Amniotic stem cell (primary cell): ENCODE measurements around the gene DIAPH2.
A peak's percentile ranks its signal among the peaks of the same experiment; 100 is the strongest.
"Not testable (repeated sequence)": the region's sequence is repeated elsewhere in the genome, so short reads cannot be mapped to it uniquely, and the experiment has no call there.

ENCODE experiments used
- DNase-seq: peaks from one replicate; lab custom pipeline; 2025; lab: John Stamatoyannopoulos, UW

DIAPH2 gene

DNA sequence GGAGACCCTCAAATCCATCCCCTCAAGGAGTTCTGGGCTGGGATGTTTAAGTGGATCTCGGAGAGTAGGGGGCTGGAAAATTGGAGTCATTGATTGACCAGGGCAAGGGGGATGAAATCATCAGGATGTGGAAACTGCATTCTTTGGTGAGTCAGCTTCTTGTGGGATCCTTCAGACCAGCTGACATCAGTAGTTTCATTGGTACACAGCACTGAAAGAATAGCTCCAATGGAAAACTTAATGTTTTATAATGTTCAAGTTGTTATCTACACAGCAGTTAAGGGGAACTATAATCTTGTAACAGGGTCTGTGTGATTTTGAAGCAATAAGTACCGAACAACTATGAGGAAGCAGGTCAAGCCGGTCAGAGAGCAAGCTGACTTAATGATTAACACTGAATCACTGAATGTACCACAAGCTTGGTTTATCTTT is 705.1 kb downstream of the DIAPH2 start:
- peak; percentile 3 for DNase-seq

DNA sequence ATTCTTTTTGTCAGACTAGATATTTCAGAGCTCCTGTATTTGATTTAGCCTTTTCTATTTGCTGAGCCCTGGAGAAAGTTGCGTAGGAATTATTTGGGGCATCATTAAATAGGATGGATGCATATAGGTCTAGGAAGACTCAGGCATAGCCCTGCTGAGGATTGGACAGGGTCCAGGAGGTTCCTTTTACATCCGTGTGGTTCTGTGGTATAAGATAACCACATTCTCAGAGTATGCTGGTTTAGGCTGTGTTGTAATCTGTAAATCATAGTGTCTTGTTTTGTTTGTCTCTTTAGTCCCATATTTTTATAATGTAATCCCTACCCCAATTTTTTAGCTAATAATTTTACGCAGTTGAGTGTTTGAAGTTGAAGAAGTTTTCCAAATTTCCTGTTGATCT is 712.7 kb downstream of the DIAPH2 start:
- DNase-seq: no peak

DNA sequence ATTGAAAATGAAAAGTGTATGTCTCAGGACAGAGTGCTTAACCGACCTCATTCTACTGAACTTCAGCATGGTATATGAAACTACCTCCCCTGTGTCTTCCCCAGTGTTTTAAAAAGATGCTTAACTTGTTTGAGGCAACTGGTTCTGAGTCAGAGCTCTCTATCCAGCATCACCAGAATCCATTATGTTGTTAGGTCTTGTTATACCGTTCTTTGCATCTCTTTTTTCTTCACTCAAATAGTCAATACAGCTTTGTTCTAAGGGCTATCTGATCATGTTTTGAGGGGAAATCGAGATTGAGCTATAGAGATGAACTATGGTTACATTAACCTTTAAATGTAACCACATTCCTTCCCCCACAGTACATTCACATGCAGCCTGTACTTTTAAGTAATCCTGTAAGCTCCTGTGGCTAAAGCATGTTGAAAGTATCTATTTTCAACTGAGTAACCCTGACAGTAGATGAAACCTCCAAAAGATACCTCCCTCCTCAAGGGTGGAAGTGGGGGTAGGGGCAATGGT is 713.4 kb downstream of the DIAPH2 start:
- DNase-seq: no peak

DNA sequence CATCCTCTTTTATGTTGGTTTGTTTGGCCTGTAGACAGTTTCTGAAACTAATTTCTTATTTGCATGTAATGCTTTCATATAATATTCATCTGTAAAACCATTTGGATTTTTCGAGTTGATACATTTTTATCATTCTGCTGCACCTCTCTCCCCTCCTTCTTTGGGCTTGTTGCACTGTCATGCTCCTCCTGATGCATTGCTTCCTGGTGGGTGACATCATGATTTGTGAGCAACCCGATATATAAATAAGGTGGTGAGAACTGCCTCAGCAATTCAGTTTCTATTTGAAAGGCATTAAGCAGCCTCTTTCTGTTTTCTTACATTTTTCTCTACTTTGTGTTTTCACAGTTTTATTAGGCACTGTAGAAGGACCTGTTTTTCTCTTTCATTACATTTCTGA is 714.8 kb downstream of the DIAPH2 start:
- DNase-seq: peak; percentile 5

DNA sequence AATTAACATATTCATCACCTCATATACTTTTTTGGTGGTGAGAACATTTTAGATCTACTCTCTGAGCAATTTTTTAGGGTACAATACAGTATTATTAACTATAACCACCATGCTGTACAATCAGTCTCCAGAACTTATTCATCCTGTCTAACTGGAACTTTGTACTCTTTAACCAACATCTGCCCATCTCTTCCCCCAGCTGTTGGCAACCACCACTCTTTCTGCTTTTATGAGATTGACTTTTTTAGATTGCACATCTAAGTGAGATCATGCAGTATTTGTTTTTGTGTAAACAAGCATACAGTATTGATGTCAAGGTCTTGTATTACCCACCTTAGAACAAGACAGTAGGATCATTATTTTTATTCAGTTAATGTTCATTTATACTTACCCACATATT is 715.9 kb downstream of the DIAPH2 start:
- DNase-seq: no peak

DNA sequence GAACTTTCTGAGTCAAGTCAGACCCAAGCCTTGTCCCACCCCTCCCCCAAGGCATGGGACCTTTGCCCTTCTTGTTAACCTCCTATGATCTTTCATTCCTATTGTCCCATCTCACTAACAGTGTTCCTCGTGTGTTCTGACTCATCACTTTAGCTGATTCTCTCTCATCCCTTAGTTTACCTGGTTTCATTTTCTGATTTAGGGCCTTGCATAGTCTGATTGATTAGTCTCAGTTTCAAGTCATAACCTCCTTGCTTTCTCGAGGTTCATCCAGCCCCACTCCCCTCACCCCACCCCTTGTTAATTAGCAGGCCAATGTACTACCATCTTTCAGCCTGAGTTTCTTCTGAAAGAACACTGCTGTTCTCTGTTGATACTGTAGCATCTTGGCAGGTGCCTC is 716.5 kb downstream of the DIAPH2 start:
- DNase-seq: no peak

DNA sequence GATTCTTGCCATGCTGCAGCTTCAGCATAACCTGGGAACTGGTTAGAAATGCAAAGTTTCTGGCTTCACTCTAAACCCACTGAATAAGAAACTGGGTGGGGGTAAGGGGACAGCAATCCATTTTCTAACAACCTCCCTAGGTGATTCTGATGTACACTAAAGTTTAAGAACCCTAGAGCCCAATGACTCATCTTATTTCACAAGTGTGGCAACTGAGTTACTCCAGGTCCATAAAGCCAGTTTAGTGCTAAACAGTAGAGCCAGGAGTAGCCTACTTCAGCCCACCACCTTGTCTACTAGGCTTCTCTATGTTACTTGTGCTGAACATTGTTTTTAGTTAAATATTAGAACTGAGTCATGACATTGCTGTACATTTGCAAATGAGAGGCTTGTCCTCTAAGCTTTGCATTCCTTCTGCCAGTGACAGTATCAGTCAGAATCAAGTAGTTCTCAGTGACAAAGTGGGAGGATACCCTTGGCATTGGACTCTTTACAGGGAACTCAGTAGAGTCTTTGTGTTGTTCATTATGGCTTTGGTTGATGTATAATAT is 717.0 kb downstream of the DIAPH2 start:
- DNase-seq: no peak

DNA sequence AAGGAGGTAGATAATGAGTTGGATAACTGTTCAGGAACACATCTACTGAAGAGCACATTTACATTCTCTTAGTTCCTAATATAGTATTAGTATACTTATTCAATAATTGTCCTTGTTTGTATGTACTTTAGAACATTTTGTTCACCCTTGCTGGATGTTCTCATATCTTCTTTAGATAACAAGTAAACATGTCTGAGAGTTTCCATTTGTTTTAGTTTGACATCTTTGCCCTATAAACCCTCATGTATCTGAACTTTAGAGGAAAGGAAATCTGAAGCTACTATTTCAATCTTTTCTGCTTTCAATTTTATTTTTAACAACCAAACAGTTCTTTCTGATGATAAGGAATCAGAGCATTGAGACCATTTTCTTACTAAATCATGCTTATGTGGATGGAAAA is 717.7 kb downstream of the DIAPH2 start:
- no peak for DNase-seq

DNA sequence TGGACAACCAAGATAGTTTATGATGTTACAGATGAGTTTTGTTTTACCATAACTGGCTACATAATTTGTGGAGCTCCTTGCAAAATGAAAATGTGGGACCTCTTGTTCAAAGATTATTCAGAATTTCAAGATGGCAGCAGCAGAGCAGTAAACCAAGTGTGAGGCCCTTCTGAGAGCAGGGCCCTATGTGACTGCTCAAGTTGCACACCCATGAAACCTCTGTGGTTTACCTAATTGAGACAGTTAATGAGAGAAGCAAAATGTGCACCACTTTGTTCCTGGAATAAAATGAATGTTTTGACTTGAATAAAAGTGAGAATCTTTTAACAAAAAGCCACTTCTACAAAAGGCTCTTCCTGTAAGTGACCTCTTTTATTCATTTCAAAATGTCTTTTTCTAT is 718.3 kb downstream of the DIAPH2 start:
- DNase-seq: no peak

DNA sequence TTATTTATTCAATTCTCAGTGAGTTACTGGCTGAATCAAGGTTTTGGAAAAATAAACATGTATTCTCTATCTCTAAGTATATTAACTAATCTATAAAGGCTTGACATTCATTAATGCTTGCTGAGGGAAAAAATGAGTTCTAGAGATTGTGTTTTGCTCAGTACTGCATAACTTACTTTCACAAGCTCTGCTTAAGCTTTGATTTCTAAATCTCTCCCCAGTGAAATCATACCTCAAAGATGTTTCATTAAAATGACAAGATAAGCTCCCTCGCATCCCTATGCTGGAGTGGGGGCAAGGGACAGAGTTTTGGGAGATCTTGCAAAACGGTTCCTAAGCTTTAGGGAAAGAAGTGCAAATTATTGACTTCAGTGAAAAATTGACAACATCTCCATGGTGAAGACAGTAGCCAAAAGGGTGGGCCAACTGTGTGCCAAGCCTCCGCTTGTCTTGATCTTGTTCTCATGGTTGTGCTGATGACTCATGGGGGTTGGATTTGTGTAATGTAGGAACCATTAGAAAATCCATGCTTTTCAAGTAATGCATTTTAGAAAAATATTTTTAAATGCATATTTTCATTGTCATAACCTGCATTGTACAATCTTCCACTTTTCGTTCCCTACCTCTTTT is 720.5 kb downstream of the DIAPH2 start:
- DNase-seq: no peak

DNA sequence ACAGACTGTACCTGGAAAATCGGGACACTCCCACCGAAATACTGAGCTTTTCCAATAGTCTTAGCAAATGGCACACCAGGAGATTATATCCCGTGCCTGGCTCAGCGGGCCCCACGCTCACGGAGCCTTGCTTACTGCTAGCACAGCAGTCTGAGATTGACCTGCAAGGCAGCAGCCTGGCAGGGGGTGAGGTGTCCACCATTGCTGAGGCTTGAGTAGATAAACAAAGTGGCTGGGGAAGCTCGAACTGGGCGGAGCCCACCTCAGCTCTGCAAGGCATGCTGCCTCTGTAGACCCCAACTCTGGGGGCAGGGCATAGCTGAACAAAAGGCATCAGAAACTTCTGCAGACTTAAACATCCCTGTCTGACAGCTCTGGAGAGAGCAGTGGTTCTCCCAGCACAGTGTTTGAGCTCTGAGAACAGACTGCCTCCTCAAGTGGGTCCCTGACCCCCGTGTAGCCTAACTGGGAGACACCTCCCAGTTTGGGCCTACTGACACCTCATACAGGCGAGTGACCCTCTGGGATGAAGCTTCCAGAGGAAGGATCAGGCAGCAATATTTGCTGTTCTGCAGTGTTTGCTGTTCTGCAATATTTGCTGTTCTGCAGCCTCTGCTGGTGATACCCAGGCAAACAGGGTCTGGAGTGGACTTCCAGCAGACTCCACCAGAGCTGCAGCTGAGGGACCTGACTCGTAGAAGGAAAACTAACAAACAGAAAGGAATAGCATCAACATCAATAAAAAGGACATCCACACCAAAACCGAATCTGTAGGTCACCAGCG is 725.2 kb downstream of the DIAPH2 start:
- not testable (repeated sequence) for DNase-seq

DNA sequence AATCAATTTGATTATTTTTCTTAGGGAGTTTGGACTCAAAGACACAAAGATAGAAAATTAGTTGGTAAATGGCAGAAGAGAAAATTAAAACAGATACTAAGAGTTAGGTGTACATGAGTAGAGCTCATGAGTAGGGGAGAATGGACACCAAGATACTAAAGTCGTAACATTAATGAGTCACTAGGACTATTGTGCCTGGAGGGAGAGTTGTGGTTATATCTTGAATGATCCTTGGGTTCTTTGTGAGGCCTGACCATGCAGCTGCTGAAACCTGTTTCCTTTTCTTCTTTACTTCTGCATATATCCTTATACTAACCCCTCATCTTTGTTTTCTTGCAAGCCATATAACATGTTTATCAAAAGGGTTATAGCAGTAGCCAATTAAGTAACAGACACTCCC is 731.8 kb downstream of the DIAPH2 start:
- DNase-seq: no peak

DNA sequence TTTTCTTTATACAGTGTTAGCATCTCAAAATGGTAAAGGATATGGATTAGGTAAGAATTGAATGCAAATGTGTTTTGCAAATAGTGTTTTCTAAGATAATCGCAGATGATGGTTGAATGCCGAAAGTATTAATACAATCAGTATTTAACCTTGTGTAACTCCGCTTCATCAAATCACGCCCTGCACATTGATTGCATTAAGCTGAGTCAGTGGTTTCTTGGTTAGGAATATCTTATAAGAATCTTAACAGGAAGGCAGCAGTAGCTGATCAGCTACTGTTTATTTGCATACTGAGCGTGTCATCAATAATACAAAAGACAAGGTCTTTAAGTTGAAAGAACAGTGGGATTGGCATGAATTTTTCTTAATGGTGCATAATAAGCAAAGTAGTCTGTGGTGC is 744.5 kb downstream of the DIAPH2 start:
- no peak for DNase-seq

DNA sequence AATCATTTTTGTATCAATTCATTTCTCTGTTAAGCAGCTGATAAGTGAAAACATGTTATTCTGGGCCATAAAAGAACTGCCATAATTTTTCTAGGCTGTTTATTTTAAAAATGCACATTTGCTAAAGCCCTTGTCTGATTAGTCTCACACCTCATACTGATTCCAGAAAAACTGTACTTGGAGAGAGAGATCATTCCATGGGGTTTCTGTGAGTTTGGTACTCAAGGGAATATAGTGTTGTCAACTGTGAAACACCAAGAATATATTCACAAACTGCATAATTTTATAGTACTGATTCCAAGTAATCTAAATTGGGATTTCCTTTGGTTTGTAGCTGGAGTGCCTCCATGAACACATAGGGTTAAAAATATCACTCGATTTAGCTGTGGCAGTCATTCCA is 746.6 kb downstream of the DIAPH2 start:
- no peak for DNase-seq

DNA sequence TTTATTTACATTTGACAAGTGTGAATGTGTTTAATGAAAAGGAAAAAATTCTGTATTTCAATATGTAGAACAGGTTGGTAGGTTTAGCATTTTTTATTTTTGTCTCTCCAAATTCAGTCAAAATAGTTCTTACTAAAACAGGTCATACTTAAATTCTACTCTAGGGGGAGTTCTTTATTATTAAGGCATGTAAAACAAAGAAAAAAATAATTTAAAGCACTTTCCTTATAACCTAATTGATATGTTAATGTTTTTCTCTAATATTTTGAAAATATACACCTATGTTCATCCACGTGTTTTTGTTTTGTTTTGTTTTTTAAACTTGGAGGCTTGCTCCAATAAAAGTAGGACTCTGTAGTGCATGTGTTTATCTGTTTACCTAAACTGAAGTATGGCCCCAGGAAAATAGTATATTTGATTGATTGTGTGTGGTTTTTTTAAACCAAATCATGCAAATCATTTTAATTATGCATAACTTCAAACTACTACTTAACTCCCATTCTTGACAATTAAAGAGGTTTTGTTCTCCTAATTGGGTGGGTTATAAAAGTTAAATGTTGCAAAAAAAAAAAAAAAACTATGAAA is 761.7 kb downstream of the DIAPH2 start:
- DNase-seq: no peak

DNA sequence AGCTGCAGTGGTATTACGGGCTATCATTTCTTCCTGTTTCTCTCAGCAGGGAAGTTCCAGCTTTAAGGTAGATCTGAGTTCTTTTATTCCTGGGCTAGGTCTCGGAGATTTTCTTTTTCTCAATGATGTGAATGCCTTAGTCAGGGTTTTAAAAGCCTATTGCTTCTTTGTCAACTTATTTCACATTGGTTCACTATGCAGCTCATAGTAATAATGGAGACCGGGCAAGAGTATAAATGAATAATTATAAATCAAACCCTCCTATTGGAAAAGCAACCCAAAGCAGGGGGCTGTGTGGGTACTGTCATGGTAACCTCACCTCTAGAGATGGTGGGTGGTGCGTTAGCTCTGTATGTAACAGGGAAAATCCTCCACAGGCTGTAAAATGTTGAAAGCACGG is 762.7 kb downstream of the DIAPH2 start:
- DNase-seq: no peak

DNA sequence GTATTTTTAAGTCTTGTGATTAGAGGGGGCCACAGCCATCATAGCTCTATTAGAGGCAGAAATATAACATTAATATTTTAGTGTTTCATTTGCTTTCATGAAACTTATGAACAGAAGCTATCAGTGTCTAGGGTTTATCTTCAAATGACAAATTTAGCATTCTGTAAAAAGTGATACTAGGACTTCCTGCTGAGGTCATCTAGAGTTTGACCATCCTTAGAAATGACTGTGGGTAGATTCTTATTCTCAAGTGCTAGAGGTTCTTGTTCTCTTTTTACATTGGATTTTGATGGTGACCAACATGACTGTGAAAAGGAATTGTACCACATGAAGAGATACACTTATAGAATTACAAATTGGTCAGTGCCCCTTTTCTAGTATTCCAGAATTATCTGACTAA is 767.6 kb downstream of the DIAPH2 start:
- DNase-seq: no peak

DNA sequence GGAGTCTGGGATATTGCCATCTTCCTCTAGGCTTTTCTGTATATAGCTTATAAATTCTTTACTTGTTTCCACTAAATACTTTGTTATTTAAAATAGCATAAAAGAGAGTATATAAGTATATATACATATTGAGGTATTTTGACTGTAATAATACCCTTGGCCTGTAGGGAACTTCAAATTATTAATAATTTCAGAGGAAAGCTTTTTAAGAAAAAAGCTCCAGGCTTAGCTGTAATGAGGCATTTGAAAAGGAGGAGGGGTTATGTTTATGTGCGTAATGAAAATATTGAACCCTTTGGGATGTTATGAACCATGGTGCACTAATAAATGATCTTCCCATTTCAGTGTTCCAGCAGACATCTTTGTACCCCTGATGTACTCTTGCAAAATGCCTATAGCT is 777.1 kb downstream of the DIAPH2 start:
- no peak for DNase-seq

DNA sequence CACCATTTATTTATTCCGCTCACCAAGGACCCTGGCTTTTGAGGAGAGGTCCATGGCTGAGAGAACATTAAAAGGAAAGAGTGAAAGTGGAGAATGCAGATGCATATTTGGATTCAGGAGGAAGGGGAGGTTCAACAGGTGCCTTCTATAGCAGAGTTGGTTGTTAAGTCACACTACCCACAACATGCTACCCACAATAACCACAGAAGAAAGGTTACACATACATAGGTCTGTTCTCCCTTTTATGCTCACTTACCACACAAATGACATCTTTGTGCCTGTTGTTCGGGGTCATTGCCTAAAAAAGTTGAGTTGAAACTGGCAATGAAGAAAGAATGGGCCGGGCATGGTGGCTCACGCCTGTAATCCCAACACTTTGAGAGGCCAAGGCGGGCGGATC is 786.4 kb downstream of the DIAPH2 start:
- DNase-seq: no peak

DNA sequence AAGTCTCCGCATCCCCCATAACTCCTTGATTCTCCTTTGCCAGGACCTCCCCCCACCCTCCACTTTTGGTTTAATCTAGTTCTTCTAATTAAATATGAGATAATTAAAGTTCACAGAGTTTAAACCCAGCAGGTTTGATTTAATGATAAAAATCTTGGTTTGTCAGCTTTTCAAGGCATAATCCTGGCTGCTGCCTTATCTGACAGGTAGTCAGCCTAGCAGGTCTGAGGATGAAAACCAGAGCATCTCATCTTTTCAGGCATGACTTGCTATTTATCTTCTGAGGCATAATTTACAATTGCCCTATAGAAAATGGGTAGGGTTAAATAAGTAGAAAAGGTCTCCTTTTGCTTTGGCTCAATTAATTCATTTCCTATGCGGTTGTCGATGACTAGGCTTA is 790.3 kb downstream of the DIAPH2 start:
- no peak for DNase-seq

DNA sequence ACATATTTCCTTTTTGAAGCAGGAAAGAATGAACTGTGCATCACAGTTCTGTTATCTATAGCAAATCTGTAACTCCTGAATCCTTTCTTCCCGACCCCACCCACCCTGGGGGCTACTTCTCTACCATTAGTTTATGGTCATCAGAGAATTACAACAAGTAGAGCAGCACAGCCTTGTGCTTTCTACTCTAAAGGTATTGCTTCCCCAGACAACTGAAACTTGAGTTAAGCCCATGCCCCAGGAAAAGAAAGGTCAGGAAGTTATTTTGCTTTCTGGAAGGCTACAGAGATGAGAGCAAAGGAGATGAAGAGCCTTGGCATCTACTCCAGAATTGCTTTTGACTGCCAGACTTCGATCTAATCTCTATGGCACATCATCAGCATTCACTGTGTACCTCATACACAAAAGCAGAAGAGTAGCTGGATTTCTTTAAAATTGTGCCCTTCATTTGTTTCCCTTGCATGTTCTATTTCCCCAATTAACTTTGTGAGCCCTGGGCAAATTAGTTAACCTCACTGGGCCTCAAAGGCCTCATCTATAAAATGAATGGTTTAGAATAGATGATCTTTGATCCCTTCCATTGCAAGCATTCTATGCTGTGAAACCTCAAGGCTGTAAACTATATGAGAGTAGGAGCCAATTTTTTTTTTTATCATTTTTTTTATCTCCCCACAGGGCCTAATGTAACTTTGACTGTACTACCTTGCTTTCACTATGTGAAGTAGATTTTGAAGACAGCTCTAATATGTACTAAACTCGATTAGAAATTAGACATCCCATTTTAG is 794.7 kb downstream of the DIAPH2 start:
- DNase-seq: no peak

DNA sequence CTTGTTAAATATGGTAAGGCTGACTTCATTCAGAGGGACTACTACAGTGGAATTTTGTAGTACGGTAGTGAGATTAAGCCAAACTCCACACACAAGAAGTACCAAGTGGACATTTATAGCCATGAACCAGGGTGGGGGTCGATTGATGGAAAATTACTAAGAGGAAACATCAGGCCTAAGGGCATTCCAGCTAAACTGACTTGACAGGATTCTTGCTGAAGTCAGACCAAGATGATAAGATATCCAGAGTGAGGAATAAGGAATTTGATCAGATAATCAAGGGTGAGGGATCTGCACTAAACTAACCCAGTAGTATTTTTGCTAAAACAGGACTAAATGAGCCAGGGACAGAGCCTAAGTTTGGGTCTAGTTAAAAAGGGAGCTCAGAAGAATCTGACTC is 796.6 kb downstream of the DIAPH2 start:
- DNase-seq: no peak
